ENCODE data around the gene KCNK5. TPM values are rescaled to one million over a fixed set of nuclear protein-coding genes. Genes with fewer than 3 reads are reported as not detected.
A peak's percentile ranks its signal among the peaks of the same experiment; 100 is the strongest.

The KCNK5 gene
- total and polyA plus RNA-seq, 9 of the 15 experiments (the other 6 are each of a cell fraction or from before 2014, with no cell fraction given), result 1.5 to 45.8 (median 25.8) TPM

DNA sequence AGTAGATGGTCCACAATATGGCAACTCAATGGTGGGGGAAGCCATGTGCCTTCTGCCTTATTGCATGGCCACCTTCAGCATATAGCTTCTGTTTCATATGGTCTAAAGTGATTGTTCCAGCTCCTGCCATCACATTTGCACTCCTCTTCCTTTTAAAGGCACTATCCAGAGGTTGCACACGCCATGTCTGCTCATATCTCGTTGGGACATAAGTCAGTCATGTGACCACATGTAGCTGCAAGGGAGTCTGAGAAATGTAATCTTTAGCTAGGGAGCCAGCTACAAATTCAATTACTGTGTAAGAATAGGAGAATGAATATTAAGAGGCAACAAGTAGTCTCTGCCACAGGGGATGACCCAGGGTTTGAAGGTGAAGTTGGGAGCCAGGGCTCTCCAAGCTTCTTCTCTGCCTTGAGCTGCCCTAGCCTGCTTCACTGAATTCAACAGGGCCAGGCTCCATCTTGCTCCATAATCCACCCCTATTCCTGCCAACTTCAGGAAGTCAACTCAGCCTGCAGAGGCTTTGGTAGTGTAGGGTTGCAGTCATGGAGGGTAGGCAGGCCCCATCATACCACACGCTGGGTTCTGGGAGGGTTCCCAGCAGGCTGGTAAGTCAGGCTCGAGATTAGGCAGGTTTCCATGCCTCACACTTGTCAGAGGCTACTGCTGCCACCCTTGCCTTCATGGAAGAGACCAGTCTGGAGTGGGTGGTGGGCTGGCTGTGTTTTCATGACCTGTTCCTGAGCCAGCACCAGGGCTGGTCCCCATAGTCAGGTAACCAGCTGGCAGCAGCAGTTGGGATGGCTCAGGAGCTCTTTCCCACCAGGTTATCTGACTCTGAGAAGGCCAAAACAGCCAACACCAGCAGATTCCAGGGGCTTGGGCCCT is 57.5 kb downstream of the KCNK5 start:
- H3K36me3 ChIP-seq (ENCODE audit: control insufficient read depth, insufficient read depth, low read length), result no peaks in the 10 kb centered on the region
- intact Hi-C loops (cut with micrococcal nuclease) (no loop called here), in situ Hi-C loops (cut with MboI) (no loop called here)
- POLR2A ChIA-PET, result interaction anchor here (0.6 to 1.5 kb wide), 5 partner anchors 14 to 503 kb away, joined by 3 to 6 read pairs (median 4); no protein-coding TSS in a partner anchor
- H3K79me2 ChIP-seq (ENCODE audit: control insufficient read depth, insufficient read depth, low read length), result no peaks in the 10 kb centered on the region
- no peak for ATAC-seq
- no peaks in the 10 kb centered on the region for H3K4me1 ChIP-seq (replicated peaks in 1 of 2; ENCODE audit: control insufficient read depth in 2 of 2, insufficient read depth in 2 of 2, low read length in 2 of 2)
- CTCF ChIA-PET (ENCODE audit: low intra/inter-chr PET ratio), result no interaction called here
- peaks cover 6% of the 10 kb centered on the region; the same call in 1 of the 2 replicates for H4K20me1 ChIP-seq (replicated peaks; ENCODE audit: control insufficient read depth, insufficient read depth, low read length)
- no peak overlapping the region for H3K4me3 ChIP-seq
- no peaks in the 10 kb centered on the region; a peak in 2 of 5 replicates for H3K27me3 ChIP-seq (ENCODE audit: control insufficient read depth in 2 of 2, insufficient read depth in 2 of 2, low read length in 2 of 2)
- peaks cover 7% of the 10 kb centered on the region for H3K9me3 ChIP-seq (replicated peaks; ENCODE audit: control insufficient read depth, insufficient read depth, low read depth, low read length)
- H3K9ac ChIP-seq (ENCODE audit: insufficient read depth in 1 of 2, low read depth in 2 of 2, low read length in 2 of 2), result no peak overlapping the region
- no peak for FAIRE-seq
- BruUV-seq (replicated peaks), result no TSS peak
- peak in 1 of 4 experiments; percentile 35 for DNase-seq (ENCODE audit: extremely low read depth in 1 of 4, low spot score in 3 of 4)
- H3K27ac ChIP-seq (ENCODE audit: extremely low read depth, low read depth, low read length), result no peak overlapping the region
- no peak overlapping the region for H3K4me2 ChIP-seq (ENCODE audit: insufficient read depth, low read length)
- 14% methylated on average over 4 of the region's 4 CpGs for WGBS (ENCODE audit: insufficient coverage, low coverage, missing lambda C conversion rate)
- H3K9me1 ChIP-seq (ENCODE audit: control insufficient read depth, insufficient read depth, low read length), result no peaks in the 10 kb centered on the region
- no peak overlapping the region for H2AFZ ChIP-seq (ENCODE audit: low read depth, low read length)
- TF ChIP-seq EHMT2 (IDR thresholded peaks at IDR 0.05) (peak; percentile 28; the same call in 1 of the 2 replicates), ARID2 (IDR thresholded peaks at IDR 0.05) (no peak), POLR2AphosphoS5 (IDR thresholded peaks at IDR 0.05; ENCODE audit: control insufficient read depth, insufficient read depth, low read depth, low read length) (0 out of 2 replicates have a peak, but pooled peaks have one; percentile 24), RAD51 (IDR thresholded peaks at IDR 0.05; ENCODE audit: borderline replicate concordance, low read depth) (peak; percentile 69; the same call in 1 of the 2 replicates), TAL1 (IDR thresholded peaks at IDR 0.05) (peak; percentile 63), HLTF (IDR thresholded peaks at IDR 0.05) (peak; percentile 67; the same call in 1 of the 2 replicates), ZNF77 (CRISPR knock-in tag; IDR thresholded peaks at IDR 0.05) (no peak), TOE1 (IDR thresholded peaks at IDR 0.05; ENCODE audit: borderline replicate concordance) (peak; percentile 73; the same call in 1 of the 2 replicates), TOE1 (CRISPR knock-in tag; IDR thresholded peaks at IDR 0.05; ENCODE audit: borderline replicate concordance, low read depth) (no peak), NFATC3 (IDR thresholded peaks at IDR 0.05) (no peak), ZNF707 (CRISPR knock-in tag; conservative IDR thresholded peaks at IDR 0.05) (no peak)
- TF ChIP-seq, protein P1, sequence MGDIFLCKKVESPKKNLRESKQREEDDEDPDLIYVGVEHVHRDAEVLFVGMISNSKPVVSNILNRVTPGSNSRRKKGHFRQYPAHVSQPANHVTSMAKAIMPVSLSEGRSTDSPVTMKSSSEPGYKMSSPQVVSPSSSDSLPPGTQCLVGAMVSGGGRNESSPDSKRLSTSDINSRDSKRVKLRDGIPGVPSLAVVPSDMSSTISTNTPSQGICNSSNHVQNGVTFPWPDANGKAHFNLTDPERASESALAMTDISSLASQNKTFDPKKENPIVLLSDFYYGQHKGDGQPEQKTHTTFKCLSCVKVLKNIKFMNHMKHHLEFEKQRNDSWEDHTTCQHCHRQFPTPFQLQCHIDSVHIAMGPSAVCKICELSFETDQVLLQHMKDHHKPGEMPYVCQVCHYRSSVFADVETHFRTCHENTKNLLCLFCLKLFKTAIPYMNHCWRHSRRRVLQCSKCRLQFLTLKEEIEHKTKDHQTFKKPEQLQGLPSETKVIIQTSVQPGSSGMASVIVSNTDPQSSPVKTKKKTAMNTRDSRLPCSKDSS (IDR thresholded peaks at IDR 0.05; ENCODE audit: low read depth, partially characterized antibody), result peak; percentile 73
- TF ChIP-seq, protein P2, sequence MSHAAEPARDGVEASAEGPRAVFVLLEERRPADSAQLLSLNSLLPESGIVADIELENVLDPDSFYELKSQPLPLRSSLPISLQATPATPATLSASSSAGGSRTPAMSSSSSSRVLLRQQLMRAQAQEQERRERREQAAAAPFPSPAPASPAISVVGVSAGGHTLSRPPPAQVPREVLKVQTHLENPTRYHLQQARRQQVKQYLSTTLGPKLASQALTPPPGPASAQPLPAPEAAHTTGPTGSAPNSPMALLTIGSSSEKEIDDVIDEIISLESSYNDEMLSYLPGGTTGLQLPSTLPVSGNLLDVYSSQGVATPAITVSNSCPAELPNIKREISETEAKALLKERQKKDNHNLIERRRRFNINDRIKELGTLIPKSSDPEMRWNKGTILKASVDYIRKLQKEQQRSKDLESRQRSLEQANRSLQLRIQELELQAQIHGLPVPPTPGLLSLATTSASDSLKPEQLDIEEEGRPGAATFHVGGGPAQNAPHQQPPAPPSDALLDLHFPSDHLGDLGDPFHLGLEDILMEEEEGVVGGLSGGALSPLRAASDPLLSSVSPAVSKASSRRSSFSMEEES (CRISPR knock-in tag; IDR thresholded peaks at IDR 0.05), result peak; percentile 92
- TF ChIP-seq, protein P3, sequence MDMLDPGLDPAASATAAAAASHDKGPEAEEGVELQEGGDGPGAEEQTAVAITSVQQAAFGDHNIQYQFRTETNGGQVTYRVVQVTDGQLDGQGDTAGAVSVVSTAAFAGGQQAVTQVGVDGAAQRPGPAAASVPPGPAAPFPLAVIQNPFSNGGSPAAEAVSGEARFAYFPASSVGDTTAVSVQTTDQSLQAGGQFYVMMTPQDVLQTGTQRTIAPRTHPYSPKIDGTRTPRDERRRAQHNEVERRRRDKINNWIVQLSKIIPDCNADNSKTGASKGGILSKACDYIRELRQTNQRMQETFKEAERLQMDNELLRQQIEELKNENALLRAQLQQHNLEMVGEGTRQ (CRISPR knock-in tag; IDR thresholded peaks at IDR 0.05), result peak; percentile 80
- TF ChIP-seq, protein P4, sequence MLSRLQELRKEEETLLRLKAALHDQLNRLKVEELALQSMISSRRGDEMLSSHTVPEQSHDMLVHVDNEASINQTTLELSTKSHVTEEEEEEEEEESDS (CRISPR knock-in tag; IDR thresholded peaks at IDR 0.05), result no peak
- TF ChIP-seq, protein P5, sequence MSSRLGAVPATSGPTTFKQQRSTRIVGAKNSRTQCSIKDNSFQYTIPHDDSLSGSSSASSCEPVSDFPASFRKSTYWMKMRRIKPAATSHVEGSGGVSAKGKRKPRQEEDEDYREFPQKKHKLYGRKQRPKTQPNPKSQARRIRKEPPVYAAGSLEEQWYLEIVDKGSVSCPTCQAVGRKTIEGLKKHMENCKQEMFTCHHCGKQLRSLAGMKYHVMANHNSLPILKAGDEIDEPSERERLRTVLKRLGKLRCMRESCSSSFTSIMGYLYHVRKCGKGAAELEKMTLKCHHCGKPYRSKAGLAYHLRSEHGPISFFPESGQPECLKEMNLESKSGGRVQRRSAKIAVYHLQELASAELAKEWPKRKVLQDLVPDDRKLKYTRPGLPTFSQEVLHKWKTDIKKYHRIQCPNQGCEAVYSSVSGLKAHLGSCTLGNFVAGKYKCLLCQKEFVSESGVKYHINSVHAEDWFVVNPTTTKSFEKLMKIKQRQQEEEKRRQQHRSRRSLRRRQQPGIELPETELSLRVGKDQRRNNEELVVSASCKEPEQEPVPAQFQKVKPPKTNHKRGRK (tag; IDR thresholded peaks at IDR 0.05), result no peak
